Fibroblast of lung (primary cell): ENCODE measurements around the gene DIPK1B.

Experiments
- CTCF ChIP-seq, 2 donors: IDR thresholded peaks in 1 of 2; conservative IDR thresholded peaks in 1 of 2; 1 replicate in 1 of 2; 2 replicates in 1 of 2; pipeline ENCODE4 v1.5.1; 2011 to 2012; ENCODE audit warnings: low read length in 2 of 2, control low read depth in 1 of 2, inconsistent platforms in 1 of 2, low read depth in 1 of 2, mild to moderate bottlenecking in 1 of 2
- EZH2 ChIP-seq: IDR thresholded peaks from 2 replicates; pipeline ENCODE4 v1.5.1; 2012; ENCODE audit warnings: low read length, control low read depth, mild to moderate bottlenecking; ENCODE audit errors: missing control alignments

DNA sequence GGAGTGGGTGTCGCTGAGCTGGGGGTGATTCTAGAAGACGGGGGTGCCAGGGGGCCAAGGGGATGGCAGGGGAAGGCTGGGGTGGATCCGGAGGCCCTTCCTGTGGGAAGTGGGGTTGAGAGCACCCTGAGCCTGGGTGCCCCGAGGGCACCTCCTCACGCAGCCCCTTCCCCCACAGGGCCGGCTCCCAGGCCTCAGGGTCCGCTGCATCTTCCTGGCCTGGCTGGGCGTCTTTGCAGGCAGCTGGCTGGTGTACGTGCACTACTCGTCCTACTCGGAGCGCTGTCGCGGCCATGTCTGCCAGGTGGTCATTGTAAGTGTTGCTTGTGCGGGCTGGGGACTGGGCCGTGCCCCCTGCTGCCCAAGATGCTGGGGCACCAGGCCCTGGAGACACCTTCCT, 5.0 kb downstream of the DIPK1B start:
- TF ChIP-seq CTCF (conservative IDR thresholded peaks at IDR 0.05 in 1 of 2, IDR thresholded peaks at IDR 0.05 in 1 of 2; ENCODE audit: low read depth in 1 of 2, low read length in 2 of 2) (no peak), EZH2 (no peak)
